Neural cell (in vitro differentiated cells): ENCODE results near the gene OAS3. TPM values are rescaled to one million over a fixed set of nuclear protein-coding genes. Genes with fewer than 3 reads are reported as not detected.

Experiments used
- H2AFZ ChIP-seq: fragments of 200-600, 300-800 bp; sonication (generic), shearing (Covaris generic); 2 replicates; pipeline ENCODE4 v1.6.0; 2014; ENCODE audit warnings: low read depth, mild to moderate bottlenecking, antibody characterized with exemption, low read length, moderate library complexity
- H3F3A ChIP-seq: fragments of 200-600 bp; shearing (Covaris generic); 2 replicates; pipeline ENCODE4 v1.6.1; 2016; ENCODE audit warnings: mild to moderate bottlenecking, moderate library complexity, mixed read lengths, antibody characterized with exemption, low read length; ENCODE audit not compliant: insufficient read depth, poor library complexity, severe bottlenecking
- H3K27ac ChIP-seq: fragments of 200-600, 300-800 bp; sonication (generic), shearing (Covaris generic); 2 replicates; pipeline ENCODE4 v1.5.1; 2014; ENCODE audit warnings: mild to moderate bottlenecking, low read length, moderate library complexity
- H3K27me3 ChIP-seq: fragments of 300-800, 200-600 bp; sonication (generic), shearing (Covaris generic); 2 replicates; pipeline ENCODE4 v1.6.0; 2014; ENCODE audit warnings: mild to moderate bottlenecking, low read depth, low read length, moderate library complexity; ENCODE audit not compliant: insufficient read depth
- H3K36me3 ChIP-seq: fragments of 300-800, 200-600 bp; sonication (generic), shearing (Covaris generic); 2 replicates; pipeline ENCODE4 v1.5.1; 2014; ENCODE audit warnings: mild to moderate bottlenecking, antibody characterized with exemption, low read length, moderate library complexity; ENCODE audit not compliant: insufficient read depth
- H3K4me2 ChIP-seq: fragments of 300-800, 200-600 bp; sonication (generic), shearing (Covaris generic); 2 replicates; pipeline ENCODE4 v1.6.0; 2014; ENCODE audit warnings: mild to moderate bottlenecking, low read length
- H3K4me3 ChIP-seq: fragments of 300-800, 200-600 bp; sonication (generic), shearing (Covaris generic); 2 replicates; pipeline ENCODE4 v1.5.1; 2014; ENCODE audit warnings: mild to moderate bottlenecking, low read length, moderate library complexity
- H3K79me2 ChIP-seq: fragments of 200-600 bp; shearing (Covaris generic); replicated peaks from 2 replicates; pipeline ENCODE4 v1.6.0; 2014; ENCODE audit warnings: mild to moderate bottlenecking, low read length, moderate library complexity; ENCODE audit not compliant: insufficient read depth
- H3K9ac ChIP-seq: fragments of 300-800, 200-600 bp; sonication (generic), shearing (Covaris generic); 2 replicates; pipeline ENCODE4 v1.6.1; 2016; ENCODE audit warnings: mild to moderate bottlenecking, low read length, mixed read lengths
- H3K9me2 ChIP-seq: fragments of 200-600 bp; shearing (Covaris generic); 2 replicates; pipeline ENCODE4 v1.6.1; 2016; ENCODE audit warnings: mild to moderate bottlenecking, low read length, mixed read lengths; ENCODE audit not compliant: insufficient read depth
- H3K9me3 ChIP-seq: fragments of 200-600, 300-800 bp; sonication (generic), shearing (Covaris generic); 2 replicates; pipeline ENCODE4 v1.6.1; 2016; ENCODE audit warnings: mild to moderate bottlenecking, mixed run types, low read length, moderate library complexity, mixed read lengths
- H4K20me1 ChIP-seq: fragments of 200-600 bp; shearing (Covaris generic); 2 replicates; pipeline ENCODE4 v1.6.1; 2016; ENCODE audit warnings: mild to moderate bottlenecking, mixed run types; ENCODE audit not compliant: insufficient read depth
- CTCF ChIP-seq: fragments of 450-650 bp; IDR thresholded peaks from 2 replicates; pipeline ENCODE4 v1.5.1; 2014; ENCODE audit warnings: antibody characterized with exemption, mild to moderate bottlenecking, moderate library complexity; ENCODE audit not compliant: poor library complexity, severe bottlenecking
- EP300 ChIP-seq: fragments of 450-650 bp; conservative IDR thresholded peaks from 2 replicates; pipeline ENCODE4 v1.6.1; 2014; ENCODE audit warnings: antibody characterized with exemption, mild to moderate bottlenecking, moderate library complexity; ENCODE audit not compliant: poor library complexity, severe bottlenecking
- EZH2 ChIP-seq: fragments of 200-600, 300-800 bp; shearing (Covaris generic), sonication (generic); IDR thresholded peaks from 2 replicates; pipeline ENCODE4 v1.6.1; 2014; ENCODE audit warnings: antibody characterized with exemption, low read length, borderline replicate concordance, mild to moderate bottlenecking; ENCODE audit not compliant: insufficient read depth, poor library complexity, severe bottlenecking
- MXI1 ChIP-seq: fragments of 450-650 bp; conservative IDR thresholded peaks from 2 replicates; pipeline ENCODE4 v1.6.1; 2014; ENCODE audit warnings: antibody characterized with exemption, mild to moderate bottlenecking; ENCODE audit not compliant: poor library complexity, severe bottlenecking
- POLR2AphosphoS5 ChIP-seq: IDR thresholded peaks from 2 replicates; pipeline ENCODE4 v1.6.1; 2012
- RAD21 ChIP-seq: fragments of 450-650 bp; conservative IDR thresholded peaks from 2 replicates; pipeline ENCODE4 v1.6.1; 2014; ENCODE audit warnings: antibody characterized with exemption, mild to moderate bottlenecking, moderate library complexity
- REST ChIP-seq: IDR thresholded peaks from 2 replicates; pipeline ENCODE4 v1.6.1; 2012; ENCODE audit warnings: borderline replicate concordance
- SMC3 ChIP-seq: fragments of 450-650 bp; conservative IDR thresholded peaks from 2 replicates; pipeline ENCODE4 v1.6.1; 2014; ENCODE audit warnings: antibody characterized with exemption, mild to moderate bottlenecking, moderate library complexity; ENCODE audit not compliant: poor library complexity
- TAF1 ChIP-seq: IDR thresholded peaks from 2 replicates; pipeline ENCODE4 v1.6.1; 2012; ENCODE audit warnings: low read depth
- polyA plus RNA-seq: library from polyadenylated mRNA; depleted of rRNA; stranded (reverse); fragments of >200 nt; gene quantifications from 2 replicates; pipeline ENCODE4 v1.2.3, GENCODE V29; 2014

Gene OAS3
- polyA plus RNA-seq, 1 donor from 2014 or later, result not detected

- no peaks in the 10 kb centered on the region for H3K36me3 ChIP-seq
- H3K4me3 ChIP-seq, result no peak overlapping the region
Measured at GRCh38 chr12:113010701-113011100, 72.4 kb downstream of the OAS3 start.

DNA sequence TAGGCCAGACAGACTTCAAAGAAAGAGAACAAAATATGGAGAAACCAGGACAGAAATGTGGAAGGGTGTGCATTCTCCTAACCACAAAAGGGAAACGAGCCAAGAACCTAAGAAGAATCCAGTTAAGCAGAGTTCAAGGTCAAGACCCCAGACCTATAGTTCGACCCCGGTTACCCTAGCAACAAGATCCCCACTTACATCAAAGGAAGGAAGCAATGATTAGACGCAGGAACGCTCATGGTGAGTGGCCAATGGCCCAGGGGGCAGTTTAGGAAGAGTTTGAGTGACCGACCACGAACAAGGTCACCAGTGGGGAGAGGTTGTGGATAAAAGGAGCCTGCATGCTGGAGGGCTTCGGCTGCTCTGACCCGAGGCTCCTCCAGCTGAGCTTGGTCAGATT, 76.3 kb downstream of the OAS3 start:
- H3K27me3 ChIP-seq, result no peaks in the 10 kb centered on the region
- no peaks in the 10 kb centered on the region for H4K20me1 ChIP-seq
- H3K9me3 ChIP-seq, result no peaks in the 10 kb centered on the region
- H2AFZ ChIP-seq, result no peak overlapping the region
- no peak overlapping the region for H3K4me2 ChIP-seq
- H3K36me3 ChIP-seq, result no peaks in the 10 kb centered on the region
- no peak overlapping the region for H3K4me3 ChIP-seq
- H3K9ac ChIP-seq, result no peak overlapping the region
- no peaks in the 10 kb centered on the region for H3F3A ChIP-seq
- H3K9me2 ChIP-seq, result no peaks in the 10 kb centered on the region
- H3K27ac ChIP-seq, result no peak overlapping the region
- H3K79me2 ChIP-seq, result no peaks in the 10 kb centered on the region
- no peak for TF ChIP-seq CTCF
- TF ChIP-seq MXI1, result no peak
- no peak for TF ChIP-seq EP300
- TF ChIP-seq SMC3, result no peak
- TF ChIP-seq TAF1, result no peak
- no peak for TF ChIP-seq REST
- no peak for TF ChIP-seq RAD21

More at GRCh38 chr12:113010701-113011100, 72.4 kb downstream of the OAS3 start:
- Histone ChIP-seq H3K4me2 (no peak overlapping the region), H3K9ac (no peak overlapping the region), H3K27me3 (no peaks in the 10 kb centered on the region), H3K27ac (no peak overlapping the region), H3K9me3 (no peaks in the 10 kb centered on the region), H4K20me1 (no peaks in the 10 kb centered on the region), H3K9me2 (no peaks in the 10 kb centered on the region), H3F3A (no peaks in the 10 kb centered on the region), H2AFZ (no peak overlapping the region), H3K79me2 (no peaks in the 10 kb centered on the region)
- no peak for TF ChIP-seq EZH2
- TF ChIP-seq RAD21, result no peak
- no peak for TF ChIP-seq POLR2AphosphoS5
- TF ChIP-seq EP300, result no peak
- no peak for TF ChIP-seq MXI1
- TF ChIP-seq CTCF, result no peak
- TF ChIP-seq REST, result no peak
- no peak for TF ChIP-seq TAF1
- no peak for TF ChIP-seq SMC3
